HFFc6 (cell line): ENCODE data around the gene VWA3B. TPM values are rescaled to one million over a fixed set of nuclear protein-coding genes. Genes with fewer than 3 reads are reported as not detected.

Experiments used
- DNase-seq: peaks from one replicate; pipeline ENCODE4 v3.0.0-alpha.2; 2018
- H3K27ac Mint-ChIP-seq: 2 replicates; pipeline ENCODE4 v1.8.0; 2020; ENCODE audit warnings: mild to moderate bottlenecking, mixed read lengths
- H3K27me3 Mint-ChIP-seq: 2 replicates; pipeline ENCODE4 v1.8.0; 2021; ENCODE audit warnings: mild to moderate bottlenecking, moderate library complexity, mixed read lengths; ENCODE audit not compliant: insufficient read depth
- H3K36me3 Mint-ChIP-seq: 2 replicates; pipeline ENCODE4 v1.8.0; 2021; ENCODE audit warnings: low read depth, mixed read lengths
- H3K4me1 Mint-ChIP-seq: 2 replicates; pipeline ENCODE4 v1.8.0; 2020; ENCODE audit warnings: low read depth, mixed read lengths
- H3K4me3 Mint-ChIP-seq: 2 replicates; pipeline ENCODE4 v1.8.0; 2020; ENCODE audit warnings: mild to moderate bottlenecking, moderate library complexity, mixed read lengths
- H3K9me3 Mint-ChIP-seq: 2 replicates; pipeline ENCODE4 v1.8.0; 2020; ENCODE audit warnings: mild to moderate bottlenecking, mixed read lengths
- total RNA-seq, 6 experiments: library from RNA; stranded (reverse); fragmentation: NEBNext Ultra II Directional; extraction: Animal tissue kit (Norgen Biotek cat#: 25700); gene quantifications; 2 replicates in 1 of 6; 3 replicates in 5 of 6; pipeline ENCODE4 v1.2.3, GENCODE V29; 2021
- TF ChIP-seq, protein P1 (sequence below): fragments of 200-600 bp; sonication (generic); IDR thresholded peaks from 2 replicates; pipeline ENCODE4 v1.5.0; 2021; ENCODE audit warnings: antibody characterized with exemption, mild to moderate bottlenecking

The VWA3B gene
- total RNA-seq, 6 experiments from 2014 or later, result not detected

DNA sequence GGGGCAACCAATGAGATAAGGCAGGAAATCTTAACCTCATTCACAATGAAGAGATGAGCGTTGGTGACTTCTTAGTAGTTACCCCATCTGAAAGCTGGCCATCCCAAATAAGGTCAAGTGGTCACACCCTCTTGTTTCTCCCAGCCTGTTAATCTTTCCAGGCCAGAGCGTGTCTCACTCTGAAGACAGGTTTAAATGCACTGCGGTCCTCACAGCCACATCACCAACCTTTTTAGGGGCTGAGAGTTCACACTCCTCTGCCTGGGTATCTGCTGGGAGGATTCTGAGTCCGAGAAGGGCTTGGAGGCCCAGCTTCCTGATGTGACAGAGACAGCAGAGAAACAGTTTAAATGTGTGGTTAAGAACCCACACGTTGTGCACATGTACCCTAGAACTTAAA is 246.0 kb downstream of the VWA3B start:
- H3K27ac Mint-ChIP-seq, result peak overlapping the region; percentile 26; the same call in 1 of the 2 replicates
- TF ChIP-seq, protein P1, sequence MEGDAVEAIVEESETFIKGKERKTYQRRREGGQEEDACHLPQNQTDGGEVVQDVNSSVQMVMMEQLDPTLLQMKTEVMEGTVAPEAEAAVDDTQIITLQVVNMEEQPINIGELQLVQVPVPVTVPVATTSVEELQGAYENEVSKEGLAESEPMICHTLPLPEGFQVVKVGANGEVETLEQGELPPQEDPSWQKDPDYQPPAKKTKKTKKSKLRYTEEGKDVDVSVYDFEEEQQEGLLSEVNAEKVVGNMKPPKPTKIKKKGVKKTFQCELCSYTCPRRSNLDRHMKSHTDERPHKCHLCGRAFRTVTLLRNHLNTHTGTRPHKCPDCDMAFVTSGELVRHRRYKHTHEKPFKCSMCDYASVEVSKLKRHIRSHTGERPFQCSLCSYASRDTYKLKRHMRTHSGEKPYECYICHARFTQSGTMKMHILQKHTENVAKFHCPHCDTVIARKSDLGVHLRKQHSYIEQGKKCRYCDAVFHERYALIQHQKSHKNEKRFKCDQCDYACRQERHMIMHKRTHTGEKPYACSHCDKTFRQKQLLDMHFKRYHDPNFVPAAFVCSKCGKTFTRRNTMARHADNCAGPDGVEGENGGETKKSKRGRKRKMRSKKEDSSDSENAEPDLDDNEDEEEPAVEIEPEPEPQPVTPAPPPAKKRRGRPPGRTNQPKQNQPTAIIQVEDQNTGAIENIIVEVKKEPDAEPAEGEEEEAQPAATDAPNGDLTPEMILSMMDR, result no peak
- H3K4me1 Mint-ChIP-seq, result peaks cover 35% of the 10 kb centered on the region
- DNase-seq, result no peak
- peaks cover 2% of the 10 kb centered on the region; the same call in 1 of the 2 replicates for H3K9me3 Mint-ChIP-seq
- peaks cover 18% of the 10 kb centered on the region for H3K36me3 Mint-ChIP-seq
- H3K4me3 Mint-ChIP-seq, result no peak overlapping the region
- peaks cover 2% of the 10 kb centered on the region; the same call in 1 of the 2 replicates for H3K27me3 Mint-ChIP-seq

DNA sequence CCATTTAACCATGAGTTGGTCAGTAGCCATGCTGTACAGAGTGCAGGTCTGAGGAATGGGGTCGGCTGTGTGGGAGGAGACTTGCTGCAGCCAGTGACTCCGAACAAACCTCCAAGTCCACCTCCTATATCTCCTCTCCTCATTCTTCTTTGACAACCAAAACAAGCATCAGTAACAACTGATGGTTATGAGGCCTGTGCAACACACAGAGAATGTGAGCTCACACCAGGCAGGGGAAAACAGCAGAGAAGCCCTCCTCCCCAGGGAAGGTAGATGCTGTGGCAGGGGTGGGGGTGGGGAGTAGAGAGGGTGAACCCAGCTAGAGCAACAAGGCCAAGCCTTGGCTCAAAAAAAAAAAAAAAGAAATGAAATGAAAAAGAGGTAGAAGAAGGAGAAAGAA is 247.0 kb downstream of the VWA3B start:
- H3K4me1 Mint-ChIP-seq, result peaks cover 35% of the 10 kb centered on the region
- TF ChIP-seq, protein P1, result no peak
- H3K27me3 Mint-ChIP-seq, result peaks cover 2% of the 10 kb centered on the region; the same call in 1 of the 2 replicates
- no peak for DNase-seq
- peaks cover 5% of the 10 kb centered on the region for H3K9me3 Mint-ChIP-seq
- H3K27ac Mint-ChIP-seq, result peak overlapping the region; percentile 97
- H3K4me3 Mint-ChIP-seq, result peak overlapping the region; percentile 81
- H3K36me3 Mint-ChIP-seq, result peaks cover 19% of the 10 kb centered on the region; the same call in 1 of the 2 replicates

DNA sequence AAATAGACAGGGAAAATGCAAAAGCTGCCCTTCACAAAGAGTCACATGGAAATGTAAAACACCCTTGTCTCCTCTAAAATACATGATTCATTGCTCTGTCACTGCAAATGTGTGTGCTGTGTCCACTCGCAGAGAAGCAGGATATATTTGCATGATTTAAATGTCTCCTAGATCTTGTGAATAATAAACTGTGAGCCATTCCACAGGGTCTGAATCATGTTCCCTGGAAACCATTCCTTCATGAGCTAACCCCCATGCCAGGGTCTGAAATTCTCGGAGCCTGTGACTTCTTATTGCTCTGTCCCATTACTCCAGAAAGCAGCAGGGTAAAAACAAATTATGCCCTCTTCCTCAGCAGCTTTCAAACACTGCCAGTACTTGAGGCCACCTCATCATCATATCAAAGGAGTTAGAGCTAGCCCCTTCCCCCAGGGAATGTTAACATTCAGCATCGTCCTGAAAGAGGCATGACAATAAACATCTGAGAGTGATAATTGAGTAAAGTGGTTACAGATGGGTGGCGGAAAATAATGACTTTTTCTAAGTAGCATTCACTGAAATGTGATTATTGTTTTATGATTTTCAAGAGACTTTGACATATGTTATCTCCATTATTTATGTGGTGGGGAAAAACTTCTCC is 247.6 kb downstream of the VWA3B start:
- H3K36me3 Mint-ChIP-seq, result peaks cover 14% of the 10 kb centered on the region; the same call in 1 of the 2 replicates
- H3K4me3 Mint-ChIP-seq, result peak overlapping the region; percentile 81
- peaks cover 35% of the 10 kb centered on the region for H3K4me1 Mint-ChIP-seq
- H3K27ac Mint-ChIP-seq, result peak overlapping the region; percentile 97
- TF ChIP-seq, protein P1, result no peak
- H3K9me3 Mint-ChIP-seq, result peaks cover 5% of the 10 kb centered on the region
- H3K27me3 Mint-ChIP-seq, result peaks cover 2% of the 10 kb centered on the region; the same call in 1 of the 2 replicates
- DNase-seq, result peak; percentile 95

DNA sequence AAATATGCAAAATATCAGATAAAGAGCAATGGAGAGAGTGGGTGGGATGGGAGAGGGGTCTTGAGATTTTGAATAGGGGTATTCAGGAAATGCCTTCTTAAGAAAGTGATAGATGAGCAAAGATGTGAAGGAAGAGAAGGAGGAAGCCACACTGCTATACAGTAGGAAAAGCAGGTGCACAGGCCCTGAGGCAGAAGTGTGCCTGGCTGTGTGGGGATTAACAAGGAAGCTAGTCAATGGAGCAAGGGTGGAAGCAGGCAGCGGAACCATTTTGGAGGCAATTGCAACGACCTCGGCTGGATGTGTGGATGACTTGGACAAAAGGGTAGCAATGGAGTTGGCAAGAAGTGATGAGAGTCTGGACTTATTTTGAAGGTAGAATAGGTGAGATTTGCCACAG is 248.3 kb downstream of the VWA3B start:
- Mint-ChIP-seq H3K9me3 (peaks cover 5% of the 10 kb centered on the region), H3K27me3 (peaks cover 2% of the 10 kb centered on the region; the same call in 1 of the 2 replicates), H3K4me3 (peak overlapping the region; percentile 81; the same call in 1 of the 2 replicates), H3K36me3 (peaks cover 9% of the 10 kb centered on the region; the same call in 1 of the 2 replicates), H3K27ac (peak overlapping the region; percentile 97), H3K4me1 (peaks cover 35% of the 10 kb centered on the region)
- no peak for DNase-seq
- TF ChIP-seq, protein P1, result no peak

DNA sequence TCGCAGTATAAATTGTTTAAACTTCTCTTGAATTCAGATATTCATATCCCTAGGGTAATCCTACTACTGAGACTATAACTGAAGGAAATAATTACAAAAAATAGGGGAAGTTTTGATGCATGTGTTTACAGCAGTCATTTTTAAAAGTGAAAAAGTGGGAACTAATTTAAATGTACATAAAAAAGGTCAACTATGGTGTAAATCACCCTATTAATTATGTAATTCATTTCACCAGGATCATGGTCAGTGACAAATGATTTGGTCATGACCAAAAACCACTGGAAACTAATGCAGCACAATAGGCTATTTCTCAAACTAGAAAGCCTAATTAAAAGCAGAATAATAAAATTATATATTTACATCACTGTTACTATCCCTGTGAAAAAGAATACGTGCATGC is 254.3 kb downstream of the VWA3B start:
- no peak for DNase-seq
- H3K27me3 Mint-ChIP-seq, result peaks cover 12% of the 10 kb centered on the region
- peaks cover 5% of the 10 kb centered on the region for H3K9me3 Mint-ChIP-seq
- no peak overlapping the region for H3K4me3 Mint-ChIP-seq
- peaks cover 16% of the 10 kb centered on the region for H3K4me1 Mint-ChIP-seq
- no peak overlapping the region for H3K27ac Mint-ChIP-seq
- TF ChIP-seq, protein P1, result no peak
- peaks cover 9% of the 10 kb centered on the region; the same call in 1 of the 2 replicates for H3K36me3 Mint-ChIP-seq
